ENCODE data around the gene UBE2I.
A peak's percentile ranks its signal among the peaks of the same experiment; 100 is the strongest.

The UBE2I gene

GRCh38 chr16:1338855-1339675 is 29.6 kb downstream of the UBE2I start:
- TF ChIP-seq CTCF (IDR thresholded peaks at IDR 0.05; ENCODE audit: insufficient read depth, low read depth, low read length, missing control alignments): no peak
- DNase-seq (ENCODE audit: low read depth): no peak
- H3K4me3 ChIP-seq (ENCODE audit: low read depth, low read length): no peak overlapping the region

GRCh38 chr16:1340730-1341494 is 31.5 kb downstream of the UBE2I start:
- no peak overlapping the region for H3K4me3 ChIP-seq (ENCODE audit: low read depth, low read length)
- TF ChIP-seq CTCF (IDR thresholded peaks at IDR 0.05; ENCODE audit: insufficient read depth, low read depth, low read length, missing control alignments): no peak
- no peak for DNase-seq (ENCODE audit: low read depth)

GRCh38 chr16:1341495-1342420 is 32.3 kb downstream of the UBE2I start:
- no peak for TF ChIP-seq CTCF (IDR thresholded peaks at IDR 0.05; ENCODE audit: insufficient read depth, low read depth, low read length, missing control alignments)
- no peak overlapping the region for H3K4me3 ChIP-seq (ENCODE audit: low read depth, low read length)
- no peak for DNase-seq (ENCODE audit: low read depth)

GRCh38 chr16:1342526-1343427 is 33.3 kb downstream of the UBE2I start:
- DNase-seq (ENCODE audit: low read depth): peak; percentile 99
- H3K4me3 ChIP-seq (ENCODE audit: low read depth, low read length): peak overlapping the region; percentile 18
- no peak for TF ChIP-seq CTCF (IDR thresholded peaks at IDR 0.05; ENCODE audit: insufficient read depth, low read depth, low read length, missing control alignments)

- H3K4me3 ChIP-seq (ENCODE audit: low read depth, low read length): no peak overlapping the region
Measured at GRCh38 chr16:1343428-1344242, 34.2 kb downstream of the UBE2I start.

More at GRCh38 chr16:1343428-1344242, 34.2 kb downstream of the UBE2I start:
- no peak for DNase-seq (ENCODE audit: low read depth)
- no peak for TF ChIP-seq CTCF (IDR thresholded peaks at IDR 0.05; ENCODE audit: insufficient read depth, low read depth, low read length, missing control alignments)

All from GM12865 (cell line).